T-helper 2 cell treated with Interferon-gamma antibody and Interleukin-4, amounts not matched to agents 100 ng/mL and 5 ng/mL, for 36 hours (primary cell): ENCODE results near the gene RAI14. TPM values are rescaled to one million over a fixed set of nuclear protein-coding genes. Genes with fewer than 3 reads are reported as not detected.

Experiments used
- intact Hi-C: fragments of 100-400 bp; cut with micrococcal nuclease; formaldehyde crosslinking; loops from one replicate; pipeline ENCODE4 v1.15.1; 2023
- total RNA-seq: library from RNA; stranded (reverse); gene quantifications from 2 replicates; pipeline ENCODE4 v1.2.3, GENCODE V29; 2022

The RAI14 gene
- total RNA-seq, 1 donor from 2014 or later: 1.2 TPM

GRCh38 chr5:34674187-34674586 lies 18.1 kb downstream of the RAI14 start:
- intact Hi-C loops: no loop called here

- intact Hi-C loops: no loop called here
These were observed 19.7 kb downstream of the RAI14 start for GRCh38 chr5:34675857-34676256.

GRCh38 chr5:34676416-34676815 lies 20.3 kb downstream of the RAI14 start:
- intact Hi-C loops: no loop called here

- intact Hi-C loops: no loop called here
These were observed 21.3 kb downstream of the RAI14 start for GRCh38 chr5:34677428-34677827.

DNA sequence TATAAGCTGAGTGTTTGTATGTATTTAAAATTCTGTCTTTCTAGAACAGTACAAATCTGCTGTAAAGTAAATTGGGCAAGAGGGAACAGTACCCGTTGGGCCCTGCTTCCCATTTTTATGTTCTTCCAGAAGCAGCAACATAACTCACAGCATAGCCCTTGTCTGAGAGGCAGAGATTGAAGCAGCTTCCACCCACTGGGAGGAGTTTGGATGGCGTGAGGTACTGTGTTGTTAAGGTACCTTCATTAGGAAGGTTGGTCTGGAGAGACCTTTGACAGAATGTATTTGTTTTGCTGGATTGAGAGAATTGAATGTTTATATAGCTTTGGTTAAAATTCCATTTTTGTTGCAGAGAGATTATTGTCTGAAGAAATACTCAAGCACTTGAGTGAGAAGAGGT lies 24.8 kb downstream of the RAI14 start:
- intact Hi-C loops: no loop called here

GRCh38 chr5:34682926-34683623 lies 26.9 kb downstream of the RAI14 start:
- intact Hi-C loops: no loop called here

GRCh38 chr5:34684281-34684979 lies 28.3 kb downstream of the RAI14 start:
- intact Hi-C loops: no loop called here

GRCh38 chr5:34684980-34685352 lies 28.8 kb downstream of the RAI14 start:
- intact Hi-C loops: no loop called here

DNA sequence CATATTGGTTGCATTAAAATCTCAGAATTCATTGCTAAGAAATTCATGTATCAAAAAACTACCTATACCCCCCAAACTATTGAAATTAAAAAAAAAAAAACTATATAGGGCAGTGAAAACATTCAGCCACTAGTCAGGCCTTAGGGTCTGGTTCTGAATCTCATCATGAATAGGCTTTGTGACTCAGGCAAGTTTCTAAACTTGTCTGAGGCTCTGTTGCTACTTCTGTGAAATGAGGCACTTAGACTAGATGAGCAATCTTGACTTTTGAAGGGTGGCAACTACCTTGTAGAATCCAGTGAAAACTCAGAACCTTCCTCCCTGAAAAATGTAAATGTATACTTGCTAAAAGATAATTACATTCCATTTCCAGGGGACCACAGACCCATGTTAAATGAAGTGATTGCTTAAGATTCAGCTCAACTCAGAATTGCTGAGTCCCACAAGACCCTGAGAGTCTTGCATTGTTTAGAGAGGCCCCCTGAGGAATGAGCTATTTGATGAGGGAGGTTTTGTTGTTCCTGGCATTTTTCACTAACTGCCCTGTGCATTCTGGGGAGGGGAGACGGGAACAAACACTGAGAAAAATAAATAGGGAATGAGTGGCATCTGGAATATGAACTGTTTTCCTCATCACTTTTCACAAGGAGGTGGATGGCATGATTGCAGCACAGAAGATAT lies 29.5 kb downstream of the RAI14 start:
- intact Hi-C loops: no loop called here

DNA sequence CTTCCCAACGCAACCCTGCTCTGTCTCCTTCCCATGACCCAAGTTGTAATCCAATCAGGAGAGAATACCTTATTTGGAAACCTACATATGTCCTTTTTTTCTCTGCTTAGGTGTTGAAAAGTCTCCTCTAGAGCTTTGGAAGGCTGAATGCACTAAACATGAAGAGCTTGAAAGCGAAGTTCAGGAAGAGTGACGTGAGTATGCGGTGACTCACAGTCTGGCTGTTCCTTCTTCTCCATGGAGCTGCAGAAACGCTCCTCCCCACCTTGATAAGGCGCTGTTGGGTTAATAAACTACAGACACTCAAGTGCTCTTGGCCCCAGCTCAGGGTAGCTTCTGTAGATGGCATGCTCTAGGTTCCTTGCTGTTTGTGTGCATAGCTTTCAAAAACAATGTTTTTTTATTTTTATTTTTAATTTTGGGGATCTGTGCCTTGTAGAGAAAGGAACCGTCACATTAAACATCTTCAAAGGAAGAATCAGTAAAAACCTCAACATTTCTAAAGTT lies 30.7 kb downstream of the RAI14 start:
- intact Hi-C loops: no loop called here

GRCh38 chr5:34687269-34688011 lies 31.3 kb downstream of the RAI14 start:
- intact Hi-C loops: no loop called here

DNA sequence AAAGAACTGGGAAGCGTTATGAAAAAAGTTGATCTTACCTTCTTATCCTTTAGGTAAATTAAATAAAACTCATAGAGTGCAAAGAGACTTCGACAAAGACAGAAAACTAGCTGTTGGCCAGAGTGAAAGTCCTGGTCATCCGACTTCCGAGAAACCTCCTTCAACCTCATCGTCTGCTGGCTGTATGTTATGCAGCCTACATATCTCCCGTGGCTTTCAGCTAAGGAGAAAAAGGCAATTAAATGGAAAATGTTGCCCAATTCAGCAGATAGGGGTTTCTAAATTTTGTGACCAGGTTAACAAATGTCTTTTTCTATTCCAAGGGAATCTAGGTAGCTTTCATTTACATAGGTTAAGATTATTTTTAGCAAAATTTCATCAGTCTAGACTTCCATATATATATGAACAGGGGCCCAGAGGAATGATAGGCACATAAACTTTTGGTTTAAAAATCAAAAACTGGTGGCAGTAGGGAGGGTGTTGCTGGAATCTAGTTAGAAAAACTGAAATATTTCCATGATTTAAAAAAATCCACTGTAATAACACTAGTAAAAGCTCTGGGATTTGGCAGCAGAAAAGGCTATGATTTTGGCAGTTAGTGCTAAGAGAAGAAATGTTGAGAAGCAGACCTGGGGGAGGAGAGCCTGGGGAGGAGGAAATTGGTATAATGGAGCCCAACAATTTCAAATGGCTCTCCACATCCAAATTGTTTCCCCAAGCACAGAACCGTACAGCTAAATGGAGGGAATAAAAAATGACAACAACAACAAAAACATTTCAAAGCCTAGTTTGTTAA lies 32.1 kb downstream of the RAI14 start:
- intact Hi-C loops: no loop called here

DNA sequence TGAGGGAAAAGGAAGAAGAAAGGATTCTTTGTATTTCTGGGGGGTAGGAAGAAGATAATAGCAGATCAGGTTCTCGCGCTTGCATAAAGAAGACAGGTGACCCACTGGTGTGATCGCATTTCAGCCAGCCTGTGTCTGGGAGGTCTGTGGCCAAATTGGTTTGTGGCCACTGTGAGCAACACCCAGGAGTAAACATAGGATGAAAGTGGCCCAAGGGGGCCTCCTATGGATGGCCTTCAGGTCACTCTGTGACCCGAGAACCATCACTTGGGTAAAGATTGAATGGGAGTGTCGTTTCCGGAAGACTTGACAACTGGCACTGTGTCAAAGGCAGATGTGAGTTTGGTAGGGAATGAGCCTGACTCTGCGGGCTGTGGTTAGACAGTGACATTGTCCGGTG lies 34.2 kb downstream of the RAI14 start:
- intact Hi-C loops: no loop called here

DNA sequence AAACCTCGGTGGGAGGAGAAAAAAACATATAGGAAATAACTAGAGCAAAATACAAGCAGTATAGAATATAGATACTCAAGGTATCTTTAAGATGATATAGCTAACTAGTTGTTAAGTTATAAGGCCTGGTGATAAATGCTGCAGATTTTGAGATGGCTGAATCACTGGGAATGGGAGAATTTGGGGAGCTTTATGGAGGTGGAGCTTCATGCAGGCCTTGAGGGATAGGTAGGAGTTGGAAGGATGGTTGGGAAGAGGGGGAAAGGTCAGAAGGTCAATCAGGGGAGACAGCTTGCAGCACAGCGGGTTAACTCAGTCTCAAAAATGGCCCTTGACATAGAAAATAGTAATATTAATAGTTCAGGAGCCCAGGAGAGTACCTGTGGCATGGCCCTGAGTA lies 34.8 kb downstream of the RAI14 start:
- intact Hi-C loops: no loop called here

GRCh38 chr5:34691326-34691725 lies 35.2 kb downstream of the RAI14 start:
- intact Hi-C loops: no loop called here

DNA sequence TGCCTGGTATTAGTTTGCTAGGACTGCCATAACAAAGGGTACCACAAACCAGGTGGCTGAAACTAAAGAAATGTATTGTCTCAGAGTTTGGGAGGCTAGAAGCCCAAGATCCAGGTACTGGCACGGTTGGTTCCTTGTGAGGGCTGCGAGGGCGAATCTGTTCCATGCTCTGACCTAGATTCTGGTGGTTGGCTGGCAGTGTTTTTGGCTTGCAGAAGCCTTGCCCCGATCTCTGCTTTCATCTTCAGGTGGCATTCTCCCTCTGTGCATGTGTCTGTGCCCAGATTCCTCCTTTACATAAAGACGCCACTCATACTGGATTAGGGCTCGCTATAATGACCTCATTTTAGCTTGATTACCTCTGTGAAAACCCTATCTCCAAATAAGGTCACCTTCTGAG lies 36.7 kb downstream of the RAI14 start:
- intact Hi-C loops: no loop called here

- intact Hi-C loops: no loop called here
These were observed 37.9 kb downstream of the RAI14 start for GRCh38 chr5:34694012-34694411.

- intact Hi-C loops: no loop called here
These were observed 38.6 kb downstream of the RAI14 start for GRCh38 chr5:34694685-34695084.

DNA sequence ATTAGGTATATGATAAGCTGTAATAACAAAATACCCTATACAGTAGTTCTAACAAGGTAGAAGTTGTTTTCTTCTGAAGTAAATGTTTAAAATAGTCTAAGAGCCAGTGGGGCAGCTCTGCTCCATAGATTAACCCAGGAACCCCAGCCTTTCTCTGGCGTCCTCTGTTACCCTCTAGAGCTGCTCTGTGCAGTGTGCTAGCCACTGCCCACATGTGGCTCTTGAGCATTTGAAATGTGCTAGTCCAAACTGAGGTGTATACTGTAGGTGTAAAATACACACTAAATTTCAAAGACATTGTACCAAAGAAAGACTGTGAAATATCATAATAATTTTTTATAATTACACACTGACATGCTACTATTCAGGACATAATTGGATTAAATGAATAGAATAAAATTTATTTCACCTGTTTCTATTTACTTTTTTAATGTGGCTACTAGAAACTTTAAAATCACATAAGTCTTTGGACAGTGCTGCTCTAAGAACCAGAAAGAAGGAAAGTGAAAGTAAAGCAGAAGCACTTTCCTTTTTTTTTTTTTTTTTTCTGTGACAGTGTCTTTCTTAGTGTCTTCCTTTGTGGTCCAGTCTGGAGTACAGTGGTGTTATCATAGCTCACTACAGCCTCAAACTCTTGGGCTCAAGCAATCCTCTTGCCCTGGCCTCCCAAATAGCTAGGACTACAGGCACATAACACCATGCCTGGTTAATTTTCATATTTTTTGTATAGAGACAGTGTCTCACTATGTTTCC lies 39.3 kb downstream of the RAI14 start:
- intact Hi-C loops: no loop called here
